SK-N-SH (cell line): Measurements from ENCODE around the gene TMTC2. TPM values are rescaled to one million over a fixed set of nuclear protein-coding genes. Genes with fewer than 3 reads are reported as not detected.
A peak's percentile ranks its signal among the peaks of the same experiment; 100 is the strongest.

Experiments used
- CTCF ChIA-PET: fragments of 300-600, 350-600 bp; formaldehyde crosslinking; extraction: SDS; loops from one replicate; lab custom pipeline; 2021; lab: Yijun Ruan, JAX
- POLR2A ChIA-PET: fragments of 350-600 bp; sonication (Branson Sonifier 250); formaldehyde crosslinking; extraction: SDS; loops from one replicate; lab custom pipeline; 2020; ENCODE audit warnings: antibody characterized with exemption, inconsistent platforms; lab: Yijun Ruan, JAX
- DNase-seq: peaks from one replicate; pipeline ENCODE4 v3.0.0; 2012
- H2AFZ ChIP-seq: fragments of 200-600 bp; sonication (generic); 2 replicates; pipeline ENCODE4 v1.8.1; 2016; ENCODE audit warnings: antibody characterized with exemption, mild to moderate bottlenecking, low read depth
- H3F3A ChIP-seq: fragments of 200-600 bp; sonication (generic); replicated peaks from 2 replicates; pipeline ENCODE3; 2016; ENCODE audit warnings: antibody characterized with exemption, mild to moderate bottlenecking; ENCODE audit not compliant: insufficient read depth
- H3K27ac ChIP-seq, 2 experiments: fragments of 200-500 bp in 1 of 2; fragments of 200-600 bp in 1 of 2; sonication (Bioruptor generic) in 1 of 2; sonication (generic), shearing (Covaris generic) in 1 of 2; 2 replicates each; pipeline versions ENCODE4 v1.5.1 to v1.6.1; 2014 to 2016; ENCODE audit warnings: low read depth in 2 of 2, inconsistent platforms in 1 of 2, low read length in 1 of 2, mild to moderate bottlenecking in 1 of 2, mixed read lengths in 1 of 2
- H3K27me3 ChIP-seq: fragments of 200-600 bp; sonication (generic), shearing (Covaris generic); 2 replicates; pipeline ENCODE4 v1.6.1; 2016; ENCODE audit warnings: mixed run types; ENCODE audit not compliant: insufficient read depth
- H3K36me3 ChIP-seq, 2 experiments: fragments of 200-500 bp in 1 of 2; fragments of 200-600 bp in 1 of 2; sonication (Bioruptor generic) in 1 of 2; sonication (generic) in 1 of 2; replicated peaks in 1 of 2; 2 replicates each; pipeline versions ENCODE3 to v1.5.1; 2014 to 2016; ENCODE audit warnings: low read length in 1 of 2, mild to moderate bottlenecking in 1 of 2; ENCODE audit not compliant: insufficient read depth in 2 of 2, control insufficient read depth in 1 of 2
- H3K4me1 ChIP-seq, 2 experiments: fragments of 200-500 bp in 1 of 2; fragments of 200-600 bp in 1 of 2; sonication (Bioruptor generic) in 1 of 2; sonication (generic), shearing (Covaris generic) in 1 of 2; 2 replicates each; pipeline versions ENCODE4 v1.5.1 to v1.6.1; 2014 to 2016; ENCODE audit warnings: low read depth in 1 of 2, low read length in 1 of 2, mixed run types in 1 of 2; ENCODE audit not compliant: insufficient read depth in 2 of 2, control insufficient read depth in 1 of 2
- H3K4me2 ChIP-seq: fragments of 200-600 bp; sonication (generic), shearing (Covaris generic); 2 replicates; pipeline ENCODE4 v1.6.1; 2017; ENCODE audit warnings: mixed run types
- H3K4me3 ChIP-seq, 2 experiments: fragments of 200-500 bp in 1 of 2; fragments of 200-600 bp in 1 of 2; sonication (Bioruptor generic) in 1 of 2; sonication (generic), shearing (Covaris generic) in 1 of 2; 2 replicates each; pipeline versions ENCODE4 v1.5.1 to v1.8.1; 2014 to 2016; ENCODE audit warnings: low read depth in 2 of 2, inconsistent platforms in 1 of 2, low read length in 1 of 2, mild to moderate bottlenecking in 1 of 2, mixed read lengths in 1 of 2, moderate library complexity in 1 of 2
- H3K79me2 ChIP-seq: fragments of 200-600 bp; sonication (generic); 2 replicates; pipeline ENCODE4 v1.8.1; 2017; ENCODE audit warnings: mild to moderate bottlenecking; ENCODE audit not compliant: insufficient read depth
- H3K9ac ChIP-seq: fragments of 200-600 bp; sonication (generic); 2 replicates; pipeline ENCODE4 v1.6.1; 2017; ENCODE audit warnings: mixed run types
- H3K9me2 ChIP-seq: fragments of 200-600 bp; sonication (generic); 2 replicates; pipeline ENCODE4 v1.6.1; 2017; ENCODE audit warnings: mixed run types
- H3K9me3 ChIP-seq: fragments of 200-600 bp; sonication (generic); 2 replicates; pipeline ENCODE4 v1.6.1; 2017; ENCODE audit warnings: mixed run types, mild to moderate bottlenecking, moderate library complexity
- H4K20me1 ChIP-seq: fragments of 200-600 bp; sonication (generic); 2 replicates; pipeline ENCODE4 v1.6.1; 2017; ENCODE audit warnings: mild to moderate bottlenecking, mixed run types; ENCODE audit not compliant: insufficient read depth
- CTCF ChIP-seq: fragments of 200-600 bp; sonication (generic); IDR thresholded peaks from 2 replicates; pipeline ENCODE4 v1.6.1; 2017; ENCODE audit warnings: antibody characterized with exemption, mild to moderate bottlenecking, moderate library complexity
- ELF1 ChIP-seq: IDR thresholded peaks from 2 replicates; pipeline ENCODE4 v1.4.0; 2012
- EP300 ChIP-seq, 2 experiments: IDR thresholded peaks; 2 replicates each; pipeline versions ENCODE4 v1.4.0 to v1.6.1; 2012; ENCODE audit warnings: borderline replicate concordance in 1 of 2, low read depth in 1 of 2, low read length in 1 of 2
- EZH2phosphoT487 ChIP-seq: fragments of 200-600 bp; sonication (generic); IDR thresholded peaks from 2 replicates; pipeline ENCODE4 v1.6.1; 2017; ENCODE audit warnings: low read depth, mixed run types, mild to moderate bottlenecking, antibody characterized with exemption, moderate library complexity, borderline replicate concordance
- FOSL2 ChIP-seq: IDR thresholded peaks from 2 replicates; pipeline ENCODE4 v1.4.0; 2012; ENCODE audit warnings: low read depth, mild to moderate bottlenecking, moderate library complexity, borderline replicate concordance
- FOXM1 ChIP-seq: IDR thresholded peaks from 2 replicates; pipeline ENCODE4 v1.4.0; 2012; ENCODE audit warnings: low read depth, mild to moderate bottlenecking
- GATA2 ChIP-seq: sonication (generic); formaldehyde crosslinking; IDR thresholded peaks from 2 replicates; pipeline ENCODE4 v1.5.0; 2020; ENCODE audit warnings: mild to moderate bottlenecking, missing genetic modification reagents
- JUND ChIP-seq: IDR thresholded peaks from 2 replicates; pipeline ENCODE4 v1.4.0; 2012
- MEF2A ChIP-seq: IDR thresholded peaks from 2 replicates; pipeline ENCODE4 v1.4.0; 2012; ENCODE audit warnings: low read depth, borderline replicate concordance
- MXI1 ChIP-seq: IDR thresholded peaks from 2 replicates; pipeline ENCODE4 v1.6.1; 2012; ENCODE audit warnings: mild to moderate bottlenecking, low read depth, low read length, improper control_type of control experiment
- NRF1 ChIP-seq: IDR thresholded peaks from 2 replicates; pipeline ENCODE4 v1.6.1; 2012; ENCODE audit warnings: low read depth, mild to moderate bottlenecking, low read length
- PBX3 ChIP-seq: IDR thresholded peaks from 2 replicates; pipeline ENCODE4; 2012
- RAD21 ChIP-seq: IDR thresholded peaks from 2 replicates; pipeline ENCODE4 v1.6.1; 2012; ENCODE audit warnings: mild to moderate bottlenecking, low read length
- RXRA ChIP-seq: IDR thresholded peaks from 2 replicates; pipeline ENCODE4 v1.4.0; 2012; ENCODE audit warnings: low read depth, mild to moderate bottlenecking, borderline replicate concordance
- SIN3A ChIP-seq: IDR thresholded peaks from 2 replicates; pipeline ENCODE4 v1.6.1; 2012; ENCODE audit warnings: low read depth, mild to moderate bottlenecking, low read length, moderate library complexity, borderline replicate concordance
- SMC3 ChIP-seq: IDR thresholded peaks from 2 replicates; pipeline ENCODE4 v1.6.1; 2012; ENCODE audit warnings: low read depth, low read length, improper control_type of control experiment
- TCF12 ChIP-seq: IDR thresholded peaks from 2 replicates; pipeline ENCODE4 v1.4.0; 2012
- TEAD4 ChIP-seq: IDR thresholded peaks from 2 replicates; pipeline ENCODE4 v1.4.0; 2012; ENCODE audit warnings: mild to moderate bottlenecking, borderline replicate concordance; ENCODE audit not compliant: insufficient read depth
- YY1 ChIP-seq: IDR thresholded peaks from 2 replicates; pipeline ENCODE4 v1.4.0; 2012; ENCODE audit warnings: low read depth, mild to moderate bottlenecking
- WGBS: methylation state at CpG from one replicate; pipeline ENCODE4 v1.1.6; 2017; ENCODE audit warnings: low lambda C conversion rate; 5-methylcytosine and 5-hydroxymethylcytosine counted together
- polyA plus RNA-seq, 3 experiments: library from polyadenylated mRNA; depleted of rRNA; stranded (reverse); fragments of >200 nt; gene quantifications; 2 replicates each; pipeline ENCODE4 v1.2.3, GENCODE V29; 2012
- TF ChIP-seq, protein P1 (sequence below): IDR thresholded peaks from 2 replicates; pipeline ENCODE4 v1.4.0; 2012; ENCODE audit warnings: low read depth, borderline replicate concordance
- TF ChIP-seq, protein P2 (sequence below): IDR thresholded peaks from 2 replicates; pipeline ENCODE4 v1.4.0; 2012; ENCODE audit warnings: low read depth, borderline replicate concordance

Gene TMTC2
- polyA plus RNA-seq, 1 of the 3 experiments (the other 2 are of a cell fraction): 4.1 TPM

- Histone ChIP-seq H3K9me3 (no peaks in the 10 kb centered on the region), H3K79me2 (no peaks in the 10 kb centered on the region), H3K27me3 (no peaks in the 10 kb centered on the region)
- no peak for TF ChIP-seq MEF2A
- TF ChIP-seq PBX3: no peak
- TF ChIP-seq CTCF: no peak
- no peak for TF ChIP-seq YY1
- TF ChIP-seq TEAD4: no peak
- TF ChIP-seq EP300 (IDR thresholded peaks at IDR 0.05; ENCODE audit: borderline replicate concordance in 1 of 2, low read depth in 1 of 2, low read length in 1 of 2): no peak
- no peak for TF ChIP-seq FOXM1
- no peak for TF ChIP-seq JUND
- TF ChIP-seq SIN3A: no peak
- TF ChIP-seq, all 33 proteins: peak for 0
- H2AFZ ChIP-seq: no peak overlapping the region
- 63% methylated on average over 1 of the region's 1 CpG for WGBS
- no peak overlapping the region for H3K4me3 ChIP-seq
- peaks cover 5 to 25% of the 10 kb centered on the region in 2 experiments; a peak in 3 of 4 replicates for H3K4me1 ChIP-seq
- H3F3A ChIP-seq: no peaks in the 10 kb centered on the region
- H4K20me1 ChIP-seq: no peaks in the 10 kb centered on the region
- no peaks in the 10 kb centered on the region for H3K9me2 ChIP-seq
- H3K27ac ChIP-seq: no peak overlapping the region; a peak in 1 of 4 replicates
- ChIA-PET CTCF (no interaction called here), POLR2A (no interaction called here)
- no peak overlapping the region for H3K4me2 ChIP-seq
- no peak overlapping the region for H3K9ac ChIP-seq
- no peak for DNase-seq
- no peaks in the 10 kb centered on the region for H3K36me3 ChIP-seq
These were observed 151.4 kb downstream of the TMTC2 start for GRCh38 chr12:82838131-82838551.

- H3K27ac ChIP-seq: 0 out of 4 replicates have a peak overlapping the region, but pooled peaks of 1 of the 2 experiments have one; percentile 16
- no peaks in the 10 kb centered on the region for H3K36me3 ChIP-seq
- H3K4me3 ChIP-seq: no peak overlapping the region
- H3K9ac ChIP-seq: no peak overlapping the region
- no peak overlapping the region for H3K4me2 ChIP-seq
- H2AFZ ChIP-seq: no peak overlapping the region
- H3K9me2 ChIP-seq: no peaks in the 10 kb centered on the region
- H3K79me2 ChIP-seq: no peaks in the 10 kb centered on the region
- DNase-seq: no peak
- 92% methylated on average over 1 of the region's 1 CpG for WGBS
- ChIA-PET CTCF (no interaction called here), POLR2A (no interaction called here)
- no peaks in the 10 kb centered on the region for H3F3A ChIP-seq
- no peaks in the 10 kb centered on the region for H3K9me3 ChIP-seq
- TF ChIP-seq, protein P1, sequence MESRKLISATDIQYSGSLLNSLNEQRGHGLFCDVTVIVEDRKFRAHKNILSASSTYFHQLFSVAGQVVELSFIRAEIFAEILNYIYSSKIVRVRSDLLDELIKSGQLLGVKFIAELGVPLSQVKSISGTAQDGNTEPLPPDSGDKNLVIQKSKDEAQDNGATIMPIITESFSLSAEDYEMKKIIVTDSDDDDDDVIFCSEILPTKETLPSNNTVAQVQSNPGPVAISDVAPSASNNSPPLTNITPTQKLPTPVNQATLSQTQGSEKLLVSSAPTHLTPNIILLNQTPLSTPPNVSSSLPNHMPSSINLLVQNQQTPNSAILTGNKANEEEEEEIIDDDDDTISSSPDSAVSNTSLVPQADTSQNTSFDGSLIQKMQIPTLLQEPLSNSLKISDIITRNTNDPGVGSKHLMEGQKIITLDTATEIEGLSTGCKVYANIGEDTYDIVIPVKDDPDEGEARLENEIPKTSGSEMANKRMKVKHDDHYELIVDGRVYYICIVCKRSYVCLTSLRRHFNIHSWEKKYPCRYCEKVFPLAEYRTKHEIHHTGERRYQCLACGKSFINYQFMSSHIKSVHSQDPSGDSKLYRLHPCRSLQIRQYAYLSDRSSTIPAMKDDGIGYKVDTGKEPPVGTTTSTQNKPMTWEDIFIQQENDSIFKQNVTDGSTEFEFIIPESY: no peak
- TF ChIP-seq MXI1 (no peak), FOSL2 (no peak), RAD21 (no peak), RXRA (no peak), GATA2 (CRISPR knock-in tag) (no peak), JUND (no peak), SMC3 (no peak), ELF1 (no peak), YY1 (no peak), TEAD4 (no peak), TCF12 (no peak), EZH2phosphoT487 (no peak), NRF1 (no peak), FOXM1 (no peak)
- TF ChIP-seq, protein P2, sequence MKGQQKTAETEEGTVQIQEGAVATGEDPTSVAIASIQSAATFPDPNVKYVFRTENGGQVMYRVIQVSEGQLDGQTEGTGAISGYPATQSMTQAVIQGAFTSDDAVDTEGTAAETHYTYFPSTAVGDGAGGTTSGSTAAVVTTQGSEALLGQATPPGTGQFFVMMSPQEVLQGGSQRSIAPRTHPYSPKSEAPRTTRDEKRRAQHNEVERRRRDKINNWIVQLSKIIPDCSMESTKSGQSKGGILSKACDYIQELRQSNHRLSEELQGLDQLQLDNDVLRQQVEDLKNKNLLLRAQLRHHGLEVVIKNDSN: no peak
- no peaks in the 10 kb centered on the region for H3K27me3 ChIP-seq
- H4K20me1 ChIP-seq: no peaks in the 10 kb centered on the region
- peaks cover 5 to 25% of the 10 kb centered on the region in 2 experiments; a peak in 3 of 4 replicates for H3K4me1 ChIP-seq
These were observed 152.1 kb downstream of the TMTC2 start for GRCh38 chr12:82838827-82839226.
